B cell (primary cell): ENCODE measurements around the gene LTB.

ENCODE experiments used
- CTCF ChIP-seq: fragments of 200-600 bp; IDR thresholded peaks from one replicate; pipeline ENCODE4 v1.8.0; 2022; ENCODE audit warnings: antibody characterized with exemption, mild to moderate bottlenecking
- EZH2 ChIP-seq: IDR thresholded peaks from 2 replicates; pipeline ENCODE4 v1.6.1; 2012; ENCODE audit warnings: borderline replicate concordance, low read depth, mild to moderate bottlenecking, moderate library complexity, low read length; ENCODE audit not compliant: insufficient read depth, poor library complexity, severe bottlenecking

GRCh38 chr6:31588871-31589650 lies 6.8 kb upstream of the LTB start:
- TF ChIP-seq CTCF (no peak), EZH2 (no peak)
